IMR-90 (cell line): ENCODE results near the gene RAD21L1. TPM values are rescaled to one million over a fixed set of nuclear protein-coding genes. Genes with fewer than 3 reads are reported as not detected.

ENCODE experiments used
- ATAC-seq: fragments of 200-7000 bp; cut with Tn5 transposase; 2 replicates; pipeline ENCODE4 v1.9.1; 2020; ENCODE audit warnings: low read depth, mild to moderate bottlenecking, moderate library complexity
- BruUV-seq: library from RNA; stranded (reverse); fragments of 400-500 nt; replicated peaks from 2 replicates; lab custom pipeline; 2021; lab: Mats Ljungman, UMichigan
- CTCF ChIA-PET: fragments of 300-600 bp; formaldehyde crosslinking; extraction: SDS; loops from one replicate; lab custom pipeline; 2021; ENCODE audit warnings: antibody characterized with exemption; lab: Yijun Ruan, JAX
- POLR2A ChIA-PET: fragments of 300-600 bp; sonication (Branson Sonifier 250); formaldehyde crosslinking; loops from one replicate; lab custom pipeline; 2022; ENCODE audit warnings: antibody characterized with exemption; ENCODE audit not compliant: unreplicated experiment; lab: Charles Lee
- DNase-seq: peaks from one replicate; pipeline ENCODE4 v3.0.0; 2013
- H2AFZ ChIP-seq: replicated peaks from 2 replicates; pipeline ENCODE3; 2013; ENCODE audit warnings: low read length, mild to moderate bottlenecking; ENCODE audit not compliant: poor library complexity
- H2AK5ac ChIP-seq: 2 replicates; pipeline ENCODE4 v1.6.1; 2013; ENCODE audit warnings: low read depth, low read length, inconsistent platforms
- H2AK9ac ChIP-seq: replicated peaks from 2 replicates; pipeline ENCODE3; 2013; ENCODE audit warnings: mild to moderate bottlenecking, low read depth, low read length, moderate library complexity; ENCODE audit not compliant: poor library complexity
- H2BK120ac ChIP-seq: 2 replicates; pipeline ENCODE4 v1.6.1; 2013; ENCODE audit warnings: low read depth, low read length, inconsistent platforms
- H2BK15ac ChIP-seq: 3 replicates; pipeline ENCODE4 v1.6.1; 2013; ENCODE audit warnings: low read depth, low read length, inconsistent platforms
- H2BK20ac ChIP-seq: 2 replicates; pipeline ENCODE4 v1.6.1; 2013; ENCODE audit warnings: low read depth, mild to moderate bottlenecking, inconsistent platforms, low read length, moderate library complexity
- H2BK5ac ChIP-seq: 2 replicates; pipeline ENCODE4 v1.6.1; 2013; ENCODE audit warnings: mild to moderate bottlenecking, low read depth, low read length, inconsistent platforms; ENCODE audit not compliant: poor library complexity, severe bottlenecking
- H3K14ac ChIP-seq: replicated peaks from 2 replicates; pipeline ENCODE4 v1.6.1; 2013; ENCODE audit warnings: low read depth, low read length, inconsistent platforms
- H3K18ac ChIP-seq: 2 replicates; pipeline ENCODE4 v1.6.1; 2013; ENCODE audit warnings: low read depth, low read length, control low read depth
- H3K23ac ChIP-seq: 2 replicates; pipeline ENCODE4 v1.6.1; 2013; ENCODE audit warnings: low read depth, low read length, inconsistent platforms
- H3K27ac ChIP-seq: 2 replicates; pipeline ENCODE4 v1.5.1; 2013; ENCODE audit warnings: mild to moderate bottlenecking, control low read depth, low read length; ENCODE audit not compliant: insufficient read depth
- H3K27me3 ChIP-seq: 2 replicates; pipeline ENCODE4 v1.6.1; 2013; ENCODE audit warnings: low read length; ENCODE audit not compliant: control insufficient read depth, insufficient read depth
- H3K36me3 ChIP-seq: 2 replicates; pipeline ENCODE4 v1.6.1; 2013; ENCODE audit warnings: low read length, mixed read lengths; ENCODE audit not compliant: control insufficient read depth, insufficient read depth
- H3K4ac ChIP-seq: 2 replicates; pipeline ENCODE4 v1.6.1; 2013; ENCODE audit warnings: low read depth, low read length, inconsistent platforms
- H3K4me1 ChIP-seq: 2 replicates; pipeline ENCODE4 v1.6.1; 2013; ENCODE audit warnings: low read length, mixed read lengths; ENCODE audit not compliant: control insufficient read depth, insufficient read depth
- H3K4me2 ChIP-seq: 2 replicates; pipeline ENCODE4 v1.6.1; 2013; ENCODE audit warnings: low read depth, mild to moderate bottlenecking, control low read depth, low read length, moderate library complexity
- H3K4me3 ChIP-seq: 2 replicates; pipeline ENCODE4 v1.5.1; 2013; ENCODE audit warnings: low read depth, mild to moderate bottlenecking, control low read depth, low read length, moderate library complexity; ENCODE audit not compliant: insufficient read depth
- H3K56ac ChIP-seq: 2 replicates; pipeline ENCODE4 v1.6.1; 2013; ENCODE audit warnings: low read length, inconsistent platforms; ENCODE audit not compliant: insufficient read depth; ENCODE audit errors: extremely low read depth
- H3K79me1 ChIP-seq, 2 experiments: 2 replicates each; pipeline ENCODE4 v1.6.1; 2013; ENCODE audit warnings: low read length in 2 of 2, inconsistent platforms in 1 of 2, low read depth in 1 of 2
- H3K9ac ChIP-seq: 2 replicates; pipeline ENCODE4 v1.6.1; 2013; ENCODE audit warnings: low read depth, low read length, control low read depth
- H3K9me1 ChIP-seq: 2 replicates; pipeline ENCODE4 v1.6.1; 2013; ENCODE audit warnings: low read length, inconsistent platforms; ENCODE audit not compliant: insufficient read depth
- H3K9me3 ChIP-seq: 2 replicates; pipeline ENCODE4 v1.6.1; 2013; ENCODE audit warnings: low read length; ENCODE audit not compliant: control insufficient read depth, insufficient read depth
- H4K20me1 ChIP-seq: 2 replicates; pipeline ENCODE4 v1.6.1; 2013; ENCODE audit warnings: low read length, inconsistent platforms; ENCODE audit not compliant: insufficient read depth
- H4K5ac ChIP-seq: 2 replicates; pipeline ENCODE4 v1.6.1; 2013; ENCODE audit warnings: mild to moderate bottlenecking, low read depth, low read length, control low read depth
- H4K8ac ChIP-seq, 2 experiments: 2 replicates each; pipeline ENCODE4 v1.6.1; 2013; ENCODE audit warnings: low read depth in 2 of 2, low read length in 2 of 2, control low read depth in 1 of 2, inconsistent platforms in 1 of 2
- H4K91ac ChIP-seq: 2 replicates; pipeline ENCODE4 v1.6.1; 2013; ENCODE audit warnings: low read depth, low read length, inconsistent platforms; ENCODE audit not compliant: insufficient read depth
- BHLHE40 ChIP-seq: fragments of 150-350 bp; IDR thresholded peaks from 2 replicates; pipeline ENCODE4 v1.6.1; 2016; ENCODE audit warnings: mild to moderate bottlenecking, low read depth, low read length
- CEBPB ChIP-seq: IDR thresholded peaks from 2 replicates; pipeline ENCODE4 v1.6.1; 2012; ENCODE audit warnings: low read depth, low read length, improper control_type of control experiment
- CHD1 ChIP-seq: IDR thresholded peaks from 2 replicates; pipeline ENCODE4 v1.6.1; 2012; ENCODE audit warnings: low read depth, low read length, improper control_type of control experiment
- CTCF ChIP-seq: conservative IDR thresholded peaks from 2 replicates; pipeline ENCODE4 v1.5.1; 2012; ENCODE audit warnings: mild to moderate bottlenecking, low read depth, low read length, improper control_type of control experiment
- FOS ChIP-seq: fragments of 150-350 bp; IDR thresholded peaks from 2 replicates; pipeline ENCODE4 v1.6.1; 2016; ENCODE audit warnings: low read depth, low read length
- MAFK ChIP-seq: IDR thresholded peaks from 2 replicates; pipeline ENCODE4 v1.6.1; 2012; ENCODE audit warnings: low read depth, low read length, improper control_type of control experiment
- MAZ ChIP-seq: IDR thresholded peaks from 2 replicates; pipeline ENCODE4 v1.6.1; 2012; ENCODE audit warnings: low read depth, mild to moderate bottlenecking, low read length, improper control_type of control experiment, moderate library complexity, borderline replicate concordance
- MXI1 ChIP-seq: IDR thresholded peaks from 2 replicates; pipeline ENCODE4 v1.6.1; 2012; ENCODE audit warnings: low read depth, mild to moderate bottlenecking, low read length, moderate library complexity, borderline replicate concordance
- NFE2L2 ChIP-seq: fragments of 150-350 bp; IDR thresholded peaks from 2 replicates; pipeline ENCODE4 v1.6.1; 2016; ENCODE audit warnings: low read depth, mild to moderate bottlenecking, low read length
- POLR2A ChIP-seq: IDR thresholded peaks from 2 replicates; pipeline ENCODE4 v1.6.1; 2012; ENCODE audit warnings: mild to moderate bottlenecking, low read depth, low read length
- RAD21 ChIP-seq: IDR thresholded peaks from 2 replicates; pipeline ENCODE4 v1.6.1; 2012; ENCODE audit warnings: low read length, improper control_type of control experiment
- RCOR1 ChIP-seq: IDR thresholded peaks from 2 replicates; pipeline ENCODE4 v1.6.1; 2012; ENCODE audit warnings: mild to moderate bottlenecking, low read length, improper control_type of control experiment; ENCODE audit not compliant: insufficient replicate concordance
- RFX5 ChIP-seq: IDR thresholded peaks from 2 replicates; pipeline ENCODE4 v1.8.0; 2012; ENCODE audit warnings: low read depth, mild to moderate bottlenecking, low read length, moderate library complexity
- SMC3 ChIP-seq: fragments of 150-350 bp; IDR thresholded peaks from 2 replicates; pipeline ENCODE4 v1.6.1; 2016; ENCODE audit warnings: low read depth, mild to moderate bottlenecking, antibody characterized with exemption, low read length, moderate library complexity
- USF2 ChIP-seq: fragments of 150-350 bp; IDR thresholded peaks from 2 replicates; pipeline ENCODE4 v1.6.1; 2017; ENCODE audit warnings: mild to moderate bottlenecking, antibody characterized with exemption, low read length, low read depth
- WGBS, 2 experiments: methylation state at CpG; one replicate each; pipeline versions ENCODE4 v1.1.5 to v1.1.7; 2013; ENCODE audit warnings: missing lambda C conversion rate in 2 of 2; ENCODE audit not compliant: insufficient read length in 1 of 2; ENCODE audit errors: extremely low coverage in 2 of 2; 5-methylcytosine and 5-hydroxymethylcytosine counted together
- dilution Hi-C: fragments of 300-500 bp; cut with HindIII; formaldehyde crosslinking; loops from one replicate; pipeline ENCODE4 v1.14.3; 2018; ENCODE audit warnings: low sequenced_read_pairs; ENCODE audit not compliant: unreplicated experiment
- in situ Hi-C: fragments of 300-500 bp; cut with MboI; formaldehyde crosslinking; loops from 3 replicates; pipeline ENCODE4 v1.14.3; 2019; ENCODE audit warnings: low sequenced_read_pairs, inconsistent platforms, mixed read lengths
- intact Hi-C: fragments of 100-400 bp; cut with micrococcal nuclease; formaldehyde crosslinking; loops from 2 replicates; pipeline ENCODE4 v1.10.0; 2022
- polyA plus RNA-seq, 3 experiments: library from polyadenylated mRNA; depleted of rRNA; stranded (reverse); fragments of >200 nt; gene quantifications; 2 replicates each; pipeline ENCODE4 v1.2.3, GENCODE V29; 2012; ENCODE audit warnings: low replicate concordance in 1 of 3
- total RNA-seq: library from RNA; depleted of rRNA; stranded (reverse); fragments of >200 nt; gene quantifications from 2 replicates; pipeline ENCODE4 v1.2.3, GENCODE V29; 2012
- TF ChIP-seq, protein P1 (sequence below): fragments of 150-350 bp; IDR thresholded peaks from 2 replicates; pipeline ENCODE4 v1.6.1; 2016; ENCODE audit warnings: low read depth, mild to moderate bottlenecking, low read length, moderate library complexity, borderline replicate concordance

Gene RAD21L1
- total and polyA plus RNA-seq, 2 of the 4 experiments (the other 2 are of a cell fraction) = not detected

GRCh38 chr20:1199212-1199873 is 26.5 kb upstream of the RAD21L1 start:
- Histone ChIP-seq H3K23ac (no peak overlapping the region), H4K5ac (no peak overlapping the region), H2AK9ac (no peak overlapping the region), H3K18ac (no peak overlapping the region), H3K27ac (no peak overlapping the region), H4K8ac (no peak overlapping the region), H2AFZ (no peak overlapping the region), H3K9me1 (0 out of 2 replicates have a peak, but pooled peaks cover 3% of the 10 kb centered on the region), H4K91ac (no peak overlapping the region), H3K79me1 (no peaks in the 10 kb centered on the region), H3K9ac (no peak overlapping the region), H2BK5ac (no peak overlapping the region), H3K36me3 (no peaks in the 10 kb centered on the region), H2AK5ac (no peak overlapping the region), H3K27me3 (peaks cover 63% of the 10 kb centered on the region), H3K14ac (no peak overlapping the region), H2BK120ac (no peak overlapping the region), H2BK15ac (no peak overlapping the region), H4K20me1 (no peaks in the 10 kb centered on the region), H3K56ac (no peak overlapping the region), H2BK20ac (no peak overlapping the region), H3K4ac (no peak overlapping the region), H3K9me3 (peaks cover 4% of the 10 kb centered on the region; the same call in 1 of the 2 replicates), H3K4me1 (no peaks in the 10 kb centered on the region), H3K4me3 (no peak overlapping the region), H3K4me2 (no peak overlapping the region)
- dilution Hi-C loops (no loop called here), in situ Hi-C loops (no loop called here), intact Hi-C loops (no loop called here)
- DNase-seq (no peak), ATAC-seq (no peak)
- POLR2A ChIA-PET = no interaction called here
- CTCF ChIA-PET = no interaction called here
- TF ChIP-seq CHD1 (no peak), USF2 (no peak), MAFK (no peak), SMC3 (no peak), RFX5 (no peak), FOS (no peak), BHLHE40 (no peak), POLR2A (no peak), CTCF (no peak), RAD21 (no peak), CEBPB (no peak), RCOR1 (no peak), MAZ (no peak), MXI1 (no peak), NFE2L2 (no peak)
- TF ChIP-seq, protein P1, sequence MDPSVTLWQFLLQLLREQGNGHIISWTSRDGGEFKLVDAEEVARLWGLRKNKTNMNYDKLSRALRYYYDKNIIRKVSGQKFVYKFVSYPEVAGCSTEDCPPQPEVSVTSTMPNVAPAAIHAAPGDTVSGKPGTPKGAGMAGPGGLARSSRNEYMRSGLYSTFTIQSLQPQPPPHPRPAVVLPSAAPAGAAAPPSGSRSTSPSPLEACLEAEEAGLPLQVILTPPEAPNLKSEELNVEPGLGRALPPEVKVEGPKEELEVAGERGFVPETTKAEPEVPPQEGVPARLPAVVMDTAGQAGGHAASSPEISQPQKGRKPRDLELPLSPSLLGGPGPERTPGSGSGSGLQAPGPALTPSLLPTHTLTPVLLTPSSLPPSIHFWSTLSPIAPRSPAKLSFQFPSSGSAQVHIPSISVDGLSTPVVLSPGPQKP = no peak
- no TSS peak for BruUV-seq
- 20% methylated on average over 2 of the region's 7 CpGs; no CpG with 5 or more reads in 1 of the 2 experiments for WGBS, 2 experiments
